GM19240 (cell line): Measurements from ENCODE around the gene PUS7.
"Not testable (repeated sequence)": the region's sequence is repeated elsewhere in the genome, so short reads cannot be mapped to it uniquely, and the experiment has no call there.

ENCODE experiments used
- DNase-seq: peaks from one replicate; pipeline ENCODE4 v3.0.0; 2011; ENCODE audit warnings: low spot score; ENCODE audit not compliant: insufficient read length

PUS7 gene

DNA sequence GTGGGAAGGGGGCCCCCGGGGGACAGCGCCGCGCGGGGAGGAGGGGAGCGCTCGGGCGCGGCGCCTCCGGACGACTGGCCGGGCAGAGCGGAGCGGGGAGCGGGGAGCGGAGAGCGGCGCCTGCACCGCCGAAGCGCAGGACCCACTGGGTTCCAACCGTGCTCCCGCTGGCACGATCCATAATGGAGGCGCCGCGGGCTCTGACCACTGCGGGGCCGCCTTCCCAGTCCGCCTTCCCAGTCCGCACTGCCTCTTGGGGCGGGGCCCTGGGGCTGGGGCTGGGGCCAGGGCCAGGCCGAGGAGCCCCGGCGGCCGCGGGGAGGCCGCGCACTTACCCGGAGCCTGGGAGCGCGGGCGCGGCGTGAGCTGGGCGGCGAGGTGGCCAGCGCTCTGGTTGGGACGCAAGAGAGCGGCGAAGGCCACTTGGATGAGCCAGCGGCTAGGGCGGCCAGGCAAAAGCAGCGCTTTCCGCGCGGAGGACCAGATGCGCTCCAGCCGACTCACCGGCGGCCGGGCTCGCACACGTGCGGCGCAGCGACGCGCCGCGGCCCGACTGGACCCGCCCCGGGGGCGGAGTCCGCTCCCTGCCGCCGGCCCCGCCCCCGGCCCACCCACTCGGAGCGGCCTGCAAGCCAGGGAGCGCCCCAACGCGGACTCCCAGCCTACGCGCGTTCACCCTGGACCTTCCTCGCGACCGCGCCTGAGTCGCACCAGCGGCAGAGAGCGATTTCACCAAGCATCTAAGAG lies at the start of gene PUS7:
TSS of gene PUS7 (minus strand) at position 555 of the 747 bp plus-strand sequence. CDS start 13,759 bp downstream, outside the sequence.
- peak; percentile 77 for DNase-seq

GRCh38 chr7:105567821-105568220 lies 45.8 kb upstream of the PUS7 start:
- no peak for DNase-seq

DNA sequence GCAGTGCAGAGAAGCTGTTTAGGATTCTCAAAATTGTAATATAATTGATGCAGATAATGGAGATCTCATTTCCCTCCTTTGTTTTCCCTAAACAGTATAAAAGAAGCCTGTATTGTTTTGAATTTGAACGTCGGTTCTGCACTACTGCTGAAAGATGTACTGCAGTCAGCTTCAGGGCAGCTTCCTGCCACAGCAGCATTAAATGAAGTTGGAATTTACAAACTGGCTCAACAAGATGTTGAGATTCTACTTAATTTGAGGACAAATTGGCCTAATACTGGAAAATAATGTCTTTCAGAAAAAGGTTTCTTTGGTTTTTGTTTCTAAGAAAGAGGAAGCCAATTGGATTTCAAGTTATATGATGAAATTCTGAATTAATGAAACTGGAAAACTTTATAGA lies 45.0 kb upstream of the PUS7 start:
- DNase-seq: no peak

DNA sequence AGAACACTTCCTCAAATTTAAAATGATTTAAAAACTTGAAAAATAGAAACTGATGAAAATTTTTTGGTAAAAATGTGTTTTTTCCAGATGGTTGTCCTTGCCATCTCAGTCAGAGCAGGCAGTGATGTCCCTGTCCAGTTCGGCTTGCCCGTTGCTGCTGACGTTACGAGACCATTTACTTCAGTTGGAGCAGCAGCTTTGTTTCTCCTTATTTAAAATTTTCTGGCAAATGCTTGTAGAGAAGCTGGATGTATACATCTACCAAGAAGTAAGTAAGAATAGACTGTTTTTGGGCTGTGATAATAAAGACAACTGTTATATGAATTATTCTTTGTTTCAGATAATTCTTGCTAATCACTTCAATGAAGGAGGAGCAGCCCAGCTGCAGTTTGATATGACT lies 43.1 kb upstream of the PUS7 start:
- no peak for DNase-seq

GRCh38 chr7:105559926-105560325 lies 37.9 kb upstream of the PUS7 start:
- DNase-seq: no peak

GRCh38 chr7:105538339-105538738 lies 16.3 kb upstream of the PUS7 start:
- no peak for DNase-seq

GRCh38 chr7:105532709-105533460 lies 10.8 kb upstream of the PUS7 start:
- DNase-seq: no peak

DNA sequence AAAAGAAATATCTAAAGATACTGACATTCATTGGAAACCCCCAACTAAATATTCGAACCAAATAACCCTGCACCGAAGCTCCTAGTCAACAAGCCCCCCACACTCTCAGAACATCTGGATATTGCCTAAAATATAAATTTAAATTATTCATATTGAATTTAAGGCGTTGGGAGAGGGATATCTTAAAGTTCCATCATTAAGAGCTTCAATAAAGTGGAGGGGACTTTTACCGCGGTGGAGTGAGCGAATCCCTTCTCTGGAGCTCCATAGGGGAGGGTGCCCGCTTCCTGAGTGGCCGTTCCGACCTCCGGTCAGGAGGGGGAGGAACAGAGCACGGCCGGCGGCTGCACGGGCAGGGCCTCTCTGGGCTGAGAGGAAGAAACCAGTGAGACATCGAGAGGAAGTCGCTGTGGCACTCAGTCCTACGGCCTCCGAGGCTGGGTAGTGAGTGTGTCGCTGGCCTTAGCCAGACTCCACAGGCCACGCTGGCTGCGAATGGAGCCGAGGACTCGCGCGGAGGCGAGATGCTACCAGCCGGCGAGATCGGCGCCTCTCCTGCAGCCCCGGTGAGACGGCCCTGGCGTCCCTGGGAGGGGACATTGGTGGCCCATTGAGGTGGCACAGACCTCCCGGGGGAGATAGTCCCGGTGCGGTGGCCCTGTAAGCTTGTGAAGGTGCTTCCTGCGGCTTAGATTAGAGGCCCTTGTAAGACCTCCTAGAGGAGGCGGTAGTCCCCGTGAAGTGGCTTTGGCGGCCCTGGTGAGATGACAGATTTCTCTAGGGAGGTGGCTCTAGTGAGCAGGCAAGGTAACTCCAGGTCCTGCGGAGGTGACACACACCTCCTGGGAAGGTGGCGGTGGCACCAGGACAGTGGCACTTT lies 10.0 kb upstream of the PUS7 start, which contains the start of gene RINT1:
TSS of gene RINT1 (plus strand) at position 410 of the 880 bp plus-strand sequence. CDS start at position 525, 115 bp downstream.
- peak; percentile 59 for DNase-seq

GRCh38 chr7:105530546-105530945 lies 8.5 kb upstream of the PUS7 start:
- DNase-seq: no peak

DNA sequence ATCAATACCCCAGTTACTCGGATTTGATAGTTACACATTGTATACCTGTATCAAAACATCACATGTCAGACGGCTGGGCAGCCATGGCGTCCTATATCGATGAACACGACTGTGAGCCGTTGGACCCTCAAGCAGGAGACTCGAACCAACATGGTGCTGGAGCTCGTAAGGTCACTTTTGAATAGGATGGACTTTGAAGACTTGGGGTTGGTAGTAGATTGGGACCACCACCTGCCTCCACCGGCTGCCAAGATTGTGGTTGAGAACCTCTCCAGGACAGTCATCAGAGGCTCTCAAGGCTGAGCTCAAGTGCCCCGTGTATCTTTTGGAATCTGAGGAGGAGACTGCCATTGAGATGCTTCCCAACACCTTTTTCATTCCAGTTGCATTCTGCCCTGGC lies 8.1 kb upstream of the PUS7 start:
- no peak for DNase-seq

GRCh38 chr7:105527737-105528136 lies 5.7 kb upstream of the PUS7 start:
- not testable (repeated sequence) for DNase-seq

DNA sequence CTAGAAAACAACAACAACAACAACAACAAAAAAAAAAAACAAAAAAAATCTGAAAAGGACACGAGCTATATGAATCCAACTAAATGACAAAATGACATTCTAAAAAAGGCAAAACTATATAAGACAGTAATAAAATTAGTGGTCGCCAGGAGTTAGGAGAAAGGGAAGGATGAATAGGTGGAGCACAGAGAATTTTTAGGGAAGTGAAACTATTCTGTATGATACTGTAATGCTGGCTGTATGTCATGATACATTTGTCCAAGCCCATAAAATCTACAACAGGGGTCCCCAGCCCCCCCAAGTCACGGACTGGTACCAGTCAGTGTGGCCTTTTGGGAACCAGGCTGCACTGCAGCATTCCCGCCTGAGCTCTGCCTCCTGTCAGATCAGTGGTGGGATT lies 2.8 kb upstream of the PUS7 start:
- no peak for DNase-seq

GRCh38 chr7:105524423-105524822 lies 2.4 kb upstream of the PUS7 start:
- DNase-seq: not testable (repeated sequence)

DNA sequence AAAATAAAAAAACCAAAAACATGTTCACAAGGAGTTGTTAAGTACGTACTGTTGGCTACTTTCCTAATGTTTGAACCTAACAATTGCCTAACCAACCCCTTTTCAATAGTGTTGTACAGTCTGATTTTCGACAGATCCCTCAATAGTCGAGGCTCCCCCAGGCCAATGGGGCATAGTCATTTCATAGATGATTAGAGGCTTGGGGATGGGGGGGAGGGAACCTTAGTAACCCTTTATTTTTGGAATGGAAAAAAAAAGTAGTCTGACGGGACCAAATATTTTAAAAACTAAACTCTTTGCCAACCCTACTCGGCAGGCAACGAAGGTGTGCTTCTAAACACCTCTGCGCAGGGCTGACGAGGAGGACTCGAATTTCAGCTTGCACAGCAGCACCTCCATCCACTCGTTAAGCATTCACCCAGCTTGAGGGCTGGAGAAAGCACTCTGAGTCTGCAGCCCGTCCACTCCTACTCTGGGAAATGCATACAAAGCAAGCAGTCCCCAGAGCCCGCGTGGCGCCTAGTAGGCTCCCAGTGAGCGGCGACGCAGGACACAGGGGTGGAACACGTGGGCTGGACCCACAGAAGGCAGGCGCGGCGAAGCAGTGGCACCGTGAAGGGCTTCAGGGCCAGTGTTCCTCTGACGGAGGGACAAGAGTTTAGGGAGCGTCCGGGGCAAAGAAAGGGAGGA lies 899 bp downstream of the PUS7 start:
- peak; percentile 11 for DNase-seq

GRCh38 chr7:105520620-105521019 lies 1.5 kb downstream of the PUS7 start:
- DNase-seq: not testable (repeated sequence)

DNA sequence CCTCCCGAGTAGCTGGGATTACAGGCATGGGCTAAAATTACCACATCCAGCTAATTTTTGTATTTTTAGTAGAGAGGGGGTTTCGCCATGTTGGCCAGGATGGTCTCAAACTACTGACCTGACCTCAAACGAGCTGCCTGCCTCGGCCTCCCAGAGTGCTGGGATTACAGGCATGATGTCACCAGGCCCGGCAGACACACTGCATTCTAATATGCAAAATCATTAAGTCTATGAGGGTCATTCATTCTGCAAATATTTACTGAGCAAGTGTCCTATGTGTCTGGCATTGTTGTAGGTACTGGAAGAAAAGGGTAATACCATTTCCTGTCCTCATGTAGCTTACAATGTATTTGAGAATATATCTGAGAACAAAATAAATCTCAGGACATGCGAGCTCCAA lies 2.7 kb downstream of the PUS7 start:
- no peak for DNase-seq

DNA sequence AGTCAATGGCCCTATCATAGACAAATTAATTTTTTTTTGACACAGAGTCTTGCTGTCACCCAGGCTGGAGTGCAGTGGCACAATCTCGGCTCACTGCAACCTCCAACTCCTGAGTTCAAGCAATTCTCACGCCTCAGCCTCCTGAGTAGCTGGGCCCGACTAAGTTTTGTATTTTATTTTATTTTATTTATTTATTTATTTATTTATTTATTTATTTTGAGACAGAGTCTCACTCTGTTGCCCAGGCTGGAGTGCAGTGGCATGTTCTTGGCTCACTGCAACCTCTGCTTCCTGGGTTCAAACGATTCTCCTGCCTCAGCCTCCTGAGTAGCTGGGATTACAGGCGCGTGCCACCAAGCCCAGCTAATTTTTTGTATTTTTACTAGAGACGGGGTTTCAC lies 6.5 kb downstream of the PUS7 start:
- DNase-seq: not testable (repeated sequence)

DNA sequence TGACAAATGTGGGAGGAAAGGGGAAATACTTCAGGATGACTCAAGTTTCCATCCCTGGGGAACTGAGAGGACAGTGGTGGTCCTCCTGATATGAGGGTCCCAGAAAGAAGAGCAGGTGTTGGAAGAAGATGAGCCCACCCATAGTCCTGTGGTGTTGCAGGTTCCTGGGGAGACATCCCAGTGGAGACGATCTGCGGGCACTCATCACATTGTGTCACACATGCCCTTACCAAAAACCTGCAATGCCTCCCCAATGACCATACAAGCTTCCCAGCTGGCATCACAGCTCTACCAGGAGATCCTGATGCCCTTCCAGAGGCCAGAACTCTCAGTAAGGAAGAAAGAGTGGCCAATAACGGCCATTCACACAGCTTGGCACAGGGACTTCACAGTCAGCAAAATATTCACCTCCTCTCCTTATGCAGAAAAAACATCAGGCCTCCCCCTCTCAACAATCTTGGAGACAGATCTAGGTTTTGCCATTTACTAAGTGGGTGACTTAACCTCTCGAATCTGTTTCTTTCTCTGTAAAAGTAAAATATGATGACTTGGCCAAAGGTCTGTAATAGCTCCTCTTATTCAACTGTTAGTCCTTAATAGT lies 9.0 kb downstream of the PUS7 start:
- no peak for DNase-seq

GRCh38 chr7:105512415-105512814 lies 9.7 kb downstream of the PUS7 start:
- DNase-seq: no peak

- no peak for DNase-seq
These were observed 19.9 kb downstream of the PUS7 start for GRCh38 chr7:105502173-105502572.

DNA sequence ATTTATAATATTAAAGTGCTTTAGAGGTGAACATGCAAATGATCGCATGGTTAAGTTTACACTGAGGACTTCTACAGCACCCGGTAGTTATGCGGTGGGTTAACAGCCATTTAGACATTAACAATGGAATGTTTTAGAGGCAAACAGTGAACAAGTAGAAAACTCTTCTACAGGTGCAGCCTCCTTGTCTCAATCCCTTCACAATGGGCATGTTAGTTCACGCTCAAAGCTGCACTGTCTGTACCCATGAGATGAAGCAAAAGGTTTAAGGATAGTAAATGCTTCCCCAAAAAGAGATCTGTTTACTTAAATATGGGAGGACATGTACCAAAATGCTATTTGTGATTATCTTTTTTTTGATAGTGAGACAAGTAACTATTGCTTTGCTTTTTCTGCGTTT lies 25.1 kb downstream of the PUS7 start:
- DNase-seq: no peak
